ENCODE results near the gene TMEM132E.

Gene TMEM132E

DNA sequence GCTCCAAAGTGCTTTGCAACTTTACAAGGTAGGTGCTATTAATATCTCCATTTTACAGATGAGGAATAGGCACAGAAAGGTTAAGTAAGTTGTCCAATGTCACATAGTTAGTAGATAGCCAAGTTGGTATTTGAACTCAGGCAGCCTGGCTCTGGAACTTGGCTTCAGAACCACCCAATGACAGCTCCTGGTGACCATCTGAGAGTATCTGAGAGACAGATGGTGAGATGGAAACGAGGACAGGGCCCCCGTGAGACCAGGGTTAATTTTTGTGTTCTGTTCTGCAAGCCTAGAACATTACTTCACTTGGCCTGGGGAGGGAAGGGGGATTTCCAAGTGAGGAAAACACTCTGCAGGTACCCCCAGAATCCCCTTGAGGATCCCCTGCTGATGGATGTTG lies 9.8 kb upstream of the TMEM132E start:
- no peak for DNase-seq

GRCh38 chr17:34570506-34570905 lies 8.9 kb upstream of the TMEM132E start:
- no peak for DNase-seq

- DNase-seq = no peak
Measured at GRCh38 chr17:34571428-34572130, 7.8 kb upstream of the TMEM132E start.

DNA sequence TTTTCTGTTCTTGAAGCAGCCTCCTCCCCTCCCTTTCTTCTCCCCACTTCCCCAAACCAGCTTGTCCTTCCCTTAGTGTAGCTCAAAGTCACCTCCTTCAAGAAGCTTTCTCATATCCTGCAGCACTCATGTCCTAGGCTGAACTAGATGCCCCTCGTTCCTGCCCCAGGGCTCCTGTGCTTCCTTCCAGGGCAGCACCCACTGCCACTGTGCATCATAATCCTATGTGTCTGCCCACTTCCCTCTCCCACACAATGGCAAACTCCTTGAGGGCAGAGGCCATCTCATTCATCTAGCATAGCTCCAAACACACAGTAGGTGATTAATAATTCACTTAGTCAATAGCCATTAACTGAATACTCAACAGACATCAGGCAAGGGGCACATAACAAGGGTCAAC lies 6.9 kb upstream of the TMEM132E start:
- DNase-seq = no peak

GRCh38 chr17:34575182-34575581 lies 4.2 kb upstream of the TMEM132E start:
- DNase-seq = no peak

DNA sequence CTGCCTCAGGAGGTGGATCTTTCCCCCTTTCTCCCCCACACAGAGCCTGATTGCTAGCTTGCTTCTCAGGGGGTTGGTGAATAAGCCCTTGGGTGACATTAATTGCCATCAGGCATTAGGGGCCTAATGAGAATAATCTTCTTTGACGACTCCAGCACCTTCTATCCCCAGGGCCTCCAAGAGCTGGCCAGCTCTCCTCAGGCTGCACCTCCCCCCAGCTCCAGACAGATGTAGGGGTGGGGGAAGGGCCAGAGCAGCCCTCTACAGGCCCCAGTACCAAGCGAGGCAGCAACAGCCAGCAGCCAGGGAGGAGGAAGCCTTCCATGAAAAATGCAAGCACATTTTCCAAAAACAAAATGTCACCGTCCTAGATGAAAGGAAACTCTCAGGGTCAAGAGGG lies 1.4 kb upstream of the TMEM132E start:
- DNase-seq = no peak

DNA sequence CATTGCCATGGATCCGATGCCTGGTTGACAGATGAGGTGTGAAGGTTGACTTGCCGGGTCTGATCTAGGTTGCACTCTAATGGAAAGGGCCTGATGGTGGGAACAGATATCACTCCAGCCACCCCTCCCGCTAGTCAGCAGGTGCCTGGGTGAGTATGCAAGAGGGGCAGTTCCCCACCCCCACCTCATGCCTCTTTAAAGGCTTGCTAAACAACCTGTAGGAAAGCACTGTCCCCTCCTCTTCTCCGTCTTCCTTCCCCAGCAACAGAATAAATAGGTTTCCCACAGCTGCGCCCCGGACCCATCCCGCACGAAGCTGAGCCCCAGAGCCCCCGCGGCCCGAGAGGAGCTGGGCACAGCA lies 746 bp upstream of the TMEM132E start:
- no peak for DNase-seq

DNA sequence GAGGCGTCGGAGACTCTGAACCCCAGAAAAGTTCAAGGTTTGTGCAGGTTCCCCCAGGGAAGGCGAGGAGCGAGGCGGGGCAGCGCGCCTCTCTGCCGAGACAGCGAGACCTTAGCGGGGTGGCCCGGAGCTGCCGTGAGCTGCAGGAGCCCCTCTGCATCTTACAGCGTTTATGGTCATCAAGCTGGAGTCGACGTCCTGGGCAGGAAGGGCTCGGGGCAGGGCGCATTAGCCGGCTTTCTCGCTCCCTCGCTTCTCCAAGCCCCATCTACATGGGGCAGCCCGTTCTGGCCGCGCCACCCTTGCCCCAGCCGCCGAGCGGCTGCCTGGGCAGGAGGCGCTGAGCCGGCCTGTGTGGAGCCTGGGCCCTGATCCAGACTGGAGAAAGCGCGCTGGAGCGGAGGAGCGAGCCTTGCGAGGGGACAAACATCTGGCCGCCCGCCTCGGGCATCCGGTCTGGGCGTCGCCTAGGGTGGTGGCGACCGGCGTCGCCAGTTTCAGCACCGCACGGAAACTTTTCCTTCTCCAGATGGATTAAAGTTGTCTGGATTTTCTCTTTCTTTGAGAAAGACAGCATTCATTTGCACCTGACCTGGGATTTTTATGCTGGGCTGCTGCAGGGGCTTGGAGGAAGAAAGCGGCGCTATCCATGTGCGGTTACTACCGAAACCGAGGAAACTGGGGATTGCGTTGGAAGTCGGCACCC lies 750 bp downstream of the TMEM132E start:
- no peak for DNase-seq

DNA sequence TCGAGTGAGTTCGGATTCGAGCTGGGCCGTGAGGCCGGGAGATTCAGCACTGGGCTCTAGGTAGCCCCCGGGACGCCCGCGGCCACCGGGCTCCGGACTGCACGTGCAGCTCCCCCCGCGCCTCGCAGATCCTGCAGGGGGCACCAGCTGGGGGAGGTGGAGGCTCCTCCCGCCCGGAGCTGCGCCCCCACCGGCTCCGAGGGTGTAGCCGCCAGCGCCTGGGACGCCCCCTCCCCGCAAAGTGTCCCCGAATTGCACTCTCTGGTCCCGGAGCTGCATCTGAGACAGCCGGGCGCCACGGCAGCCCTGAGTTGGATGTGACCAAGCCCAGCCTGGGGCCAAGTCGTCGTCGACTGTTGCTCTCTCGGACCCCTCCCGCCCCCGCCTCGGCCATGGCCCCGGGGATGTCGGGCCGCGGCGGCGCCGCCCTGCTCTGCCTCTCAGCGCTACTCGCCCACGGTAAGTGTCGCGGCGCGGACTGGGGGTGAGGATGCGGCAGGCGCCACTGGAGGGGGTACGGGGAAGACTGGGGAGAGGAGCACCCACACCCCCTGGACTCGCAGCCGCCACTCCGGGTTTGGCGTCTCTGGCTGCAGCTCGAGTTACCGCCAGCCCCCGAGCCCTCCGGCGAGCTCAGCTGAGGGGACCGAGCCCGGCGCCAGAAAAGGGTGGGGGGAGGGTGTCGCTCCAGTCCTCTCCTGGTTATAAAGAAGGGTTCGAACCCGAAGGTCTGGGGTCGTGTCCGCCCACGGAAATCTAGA lies 1.5 kb downstream of the TMEM132E start:
- peak; percentile 62 to 76 for DNase-seq

GRCh38 chr17:34581446-34582184 lies 2.2 kb downstream of the TMEM132E start:
- DNase-seq = no peak

DNA sequence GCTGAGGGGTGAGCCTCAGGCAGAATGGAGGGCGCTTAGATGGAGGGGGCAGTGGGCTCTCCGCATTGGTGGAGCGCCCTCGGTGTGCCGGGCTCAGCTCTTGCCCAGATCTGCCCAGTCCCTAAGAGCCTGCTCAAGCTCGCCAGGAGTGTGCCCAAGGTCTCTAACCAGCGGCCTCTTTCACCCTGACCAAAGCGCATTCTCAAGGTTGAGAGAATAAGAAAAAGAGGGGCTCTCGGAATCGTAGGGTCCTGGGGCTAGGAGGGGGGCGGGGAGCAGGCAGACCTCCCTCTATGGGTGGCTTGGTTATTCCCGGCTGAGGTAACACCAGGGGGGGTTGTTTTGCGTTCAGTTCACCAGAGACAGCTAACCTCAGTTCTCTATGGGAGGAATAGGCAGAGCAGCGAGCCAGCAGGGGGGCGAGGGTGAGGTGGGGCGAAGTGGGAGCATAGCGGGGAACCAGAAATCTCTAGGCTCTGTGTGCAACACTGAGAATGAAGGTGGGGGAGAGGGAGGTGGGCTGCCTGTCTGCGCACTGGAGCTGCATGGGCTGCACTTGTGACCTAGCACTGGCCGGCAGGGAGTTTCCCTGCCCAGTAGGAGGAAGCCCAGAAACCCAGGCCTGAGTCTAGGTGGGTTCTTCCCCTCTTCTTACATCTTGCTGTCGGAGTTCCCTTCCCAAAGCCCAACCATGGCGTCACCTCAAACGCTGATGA lies 3.0 kb downstream of the TMEM132E start:
- no peak for DNase-seq

DNA sequence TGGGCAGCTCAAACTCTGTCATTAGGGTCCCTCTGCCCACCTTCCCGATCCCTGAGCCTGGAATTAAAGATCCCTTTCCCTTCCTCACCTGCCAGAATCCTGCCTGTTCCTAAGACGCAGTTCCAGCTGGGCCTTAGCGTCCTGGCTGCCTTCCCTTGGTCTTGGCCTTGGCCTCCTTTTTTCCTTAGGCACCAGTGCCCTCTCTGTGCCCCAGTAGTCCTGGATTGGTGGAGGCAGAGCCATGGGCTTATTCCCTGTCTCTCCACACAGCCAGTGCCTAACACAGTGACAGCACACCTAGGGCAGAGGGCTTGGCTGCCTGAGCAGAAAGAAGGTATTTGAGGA lies 3.5 kb downstream of the TMEM132E start:
- DNase-seq = no peak

DNA sequence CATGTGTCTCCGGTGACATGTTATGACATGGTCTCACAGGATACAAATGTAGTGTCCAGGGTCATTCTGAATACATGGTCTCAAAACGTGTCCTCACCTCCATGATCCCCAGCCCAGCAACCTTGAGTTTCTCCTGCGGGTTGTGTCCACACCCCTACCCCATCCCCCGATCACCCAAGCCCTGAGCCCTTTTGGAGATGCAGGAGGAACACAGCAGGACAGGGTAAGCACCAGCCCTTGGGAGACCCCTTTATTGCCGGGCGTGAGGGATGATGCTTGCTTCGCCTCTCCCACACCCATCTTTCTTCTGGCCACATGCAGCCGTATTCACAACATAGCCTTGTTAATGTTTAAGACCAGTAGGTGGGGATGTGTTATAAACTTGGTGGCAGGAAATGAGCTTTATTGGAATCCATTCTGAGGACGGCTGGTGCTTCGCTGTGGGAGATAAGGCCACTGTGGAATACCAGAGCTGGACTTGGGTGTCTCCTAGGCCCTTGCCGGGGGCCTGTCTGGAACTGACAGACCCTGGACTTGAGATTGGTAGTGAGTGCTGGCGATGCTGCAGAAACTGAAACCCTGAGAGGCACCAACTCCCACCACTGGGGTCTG lies 5.5 kb downstream of the TMEM132E start:
- DNase-seq = no peak

DNA sequence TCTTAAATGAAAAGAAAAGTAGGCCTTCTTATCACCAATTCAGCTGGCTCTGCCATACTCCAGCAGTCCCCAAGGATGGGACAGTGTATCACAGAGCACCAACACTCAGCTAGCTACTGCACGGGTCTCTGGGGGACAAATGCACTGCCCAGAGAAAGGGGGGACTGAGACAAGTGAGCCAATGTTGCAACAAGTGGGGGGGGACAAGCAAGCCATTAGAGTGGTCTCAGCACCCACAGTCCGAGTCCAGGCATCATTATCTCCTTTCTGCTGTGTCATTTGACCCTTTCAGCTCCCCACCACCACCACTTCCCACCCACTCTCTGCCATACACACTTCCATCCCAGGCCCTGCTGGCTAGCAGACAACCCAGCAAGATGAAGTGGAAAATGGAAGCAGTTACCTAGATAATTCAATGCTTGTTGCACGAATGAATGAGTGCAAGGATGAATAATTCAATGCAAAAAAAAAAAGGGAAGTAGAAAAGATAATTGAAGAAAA lies 7.0 kb downstream of the TMEM132E start:
- DNase-seq = no peak

DNA sequence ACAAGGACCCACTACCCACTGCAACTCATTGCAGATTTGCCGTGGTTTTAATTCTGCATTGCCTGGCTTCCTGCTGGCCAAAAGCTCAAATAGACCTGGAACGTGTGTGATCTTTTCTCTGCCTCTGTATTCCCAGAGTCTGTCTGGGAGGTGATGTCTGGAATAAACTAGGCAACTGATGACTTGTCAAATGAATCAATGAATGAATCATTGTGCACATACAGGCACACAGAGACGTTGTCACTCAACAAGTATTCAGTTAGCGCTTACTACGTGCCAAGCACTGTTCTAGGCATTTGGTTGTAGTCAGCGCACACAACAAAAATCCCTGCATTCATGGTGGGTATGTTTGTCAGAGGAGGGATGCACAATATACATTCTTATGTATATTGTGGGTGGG lies 8.9 kb downstream of the TMEM132E start:
- no peak for DNase-seq

DNA sequence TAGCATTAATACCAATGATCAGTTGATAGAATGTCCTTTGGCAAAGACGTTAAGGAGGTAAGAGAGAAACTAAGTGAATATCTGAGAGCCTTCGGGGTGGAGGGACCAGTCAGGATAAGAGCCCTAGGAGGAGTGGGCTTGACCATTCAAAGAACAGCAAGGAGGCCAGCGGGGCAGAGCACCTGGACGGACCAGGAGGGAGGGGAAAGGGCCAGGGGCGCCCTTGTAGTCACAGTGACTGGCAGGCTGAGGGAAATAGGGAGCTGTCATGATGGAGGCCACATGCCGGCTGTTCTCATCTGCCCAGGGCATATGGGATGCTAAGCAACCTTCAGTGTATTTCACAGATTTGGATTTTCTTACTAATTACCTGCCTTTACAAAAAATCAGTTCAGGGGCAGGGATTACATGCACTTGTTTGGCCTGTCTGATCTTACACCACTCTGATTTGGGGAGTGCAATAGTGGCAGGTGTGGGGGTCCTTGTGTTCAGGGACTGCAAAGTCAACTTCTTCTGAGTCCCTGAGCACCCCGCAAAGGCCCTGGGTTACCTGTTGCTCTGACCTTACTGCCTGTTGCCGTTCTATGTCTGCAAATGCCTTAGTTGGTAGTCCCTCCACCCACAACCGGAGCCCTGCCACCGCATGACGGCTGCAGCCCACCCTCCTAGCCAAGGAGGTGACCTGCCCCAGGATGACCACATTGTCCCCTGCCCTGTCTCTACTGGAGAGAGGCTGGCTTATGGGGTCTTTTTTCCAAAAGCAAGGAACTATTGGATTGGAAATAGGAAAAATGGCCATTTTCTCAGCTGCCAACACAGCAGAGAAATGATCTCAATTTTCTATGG lies 10.0 kb downstream of the TMEM132E start:
- DNase-seq = no peak

- DNase-seq = no peak
Measured at GRCh38 chr17:34592002-34592401, 12.6 kb downstream of the TMEM132E start.

DNA sequence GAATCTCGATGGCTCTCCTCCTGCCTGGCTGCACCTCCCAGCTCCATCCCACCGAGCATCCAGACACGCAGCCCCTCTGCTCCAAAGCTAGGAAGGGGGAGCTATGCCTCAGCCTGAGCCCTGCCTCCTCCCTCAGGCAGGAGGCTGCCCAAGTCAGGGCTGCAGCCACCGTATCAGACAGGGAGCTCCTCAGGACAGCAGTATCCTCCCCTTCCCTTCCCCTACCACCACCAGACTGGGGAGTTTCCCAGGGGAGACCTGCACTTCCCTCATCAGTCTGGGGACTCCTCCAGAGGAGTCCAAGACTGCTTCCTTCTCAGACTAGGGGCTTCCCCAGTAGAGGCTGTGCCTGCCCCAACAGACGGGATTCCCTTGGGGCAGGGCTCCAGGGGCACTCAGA lies 17.5 kb downstream of the TMEM132E start:
- DNase-seq = no peak

GRCh38 chr17:34598161-34598776 lies 18.9 kb downstream of the TMEM132E start:
- peak; percentile 5 to 19 for DNase-seq

GRCh38 chr17:34601416-34601815 lies 22.0 kb downstream of the TMEM132E start:
- DNase-seq = peak; percentile 6 to 11

DNA sequence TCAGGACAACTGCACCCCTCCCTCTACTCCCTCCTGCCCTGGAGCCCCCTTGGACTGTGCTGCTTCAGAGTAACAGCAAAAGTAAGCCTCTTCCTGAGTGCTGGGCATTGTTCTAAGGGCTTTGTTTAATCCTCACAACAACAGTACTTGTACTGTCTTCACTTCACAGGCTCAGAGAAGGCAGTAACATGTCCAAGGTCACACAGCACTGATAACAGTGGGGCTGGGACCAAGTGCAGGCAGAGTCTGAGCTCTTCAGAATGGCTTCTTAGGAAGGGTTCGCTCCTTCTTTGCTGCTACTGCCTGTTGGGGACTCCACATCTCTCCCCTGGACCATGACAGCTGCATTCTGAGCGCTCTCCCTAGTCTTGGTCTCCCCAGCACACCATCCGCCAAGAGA lies 24.6 kb downstream of the TMEM132E start:
- DNase-seq = no peak
